KMS-11 (cell line): ENCODE results near the gene CERS6.
"Not testable (repeated sequence)": the region's sequence is repeated elsewhere in the genome, so short reads cannot be mapped to it uniquely, and the experiment has no call there.

ENCODE experiments used
- H2AFZ ChIP-seq: fragments of 200-600 bp; sonication (generic); 2 replicates; pipeline ENCODE4 v1.6.1; 2016; ENCODE audit warnings: antibody characterized with exemption, mixed run types, low read depth
- H3K27ac ChIP-seq: fragments of 200-600 bp; sonication (generic); 2 replicates; pipeline ENCODE4 v1.6.1; 2016; ENCODE audit warnings: mild to moderate bottlenecking, mixed run types
- H3K27me3 ChIP-seq: fragments of 200-600 bp; sonication (generic); 2 replicates; pipeline ENCODE4 v1.6.1; 2017; ENCODE audit warnings: mild to moderate bottlenecking, low read depth, mixed run types, moderate library complexity; ENCODE audit not compliant: insufficient read depth
- H3K36me3 ChIP-seq: fragments of 200-600 bp; sonication (generic); 2 replicates; pipeline ENCODE4 v1.6.1; 2017; ENCODE audit warnings: mild to moderate bottlenecking, mixed run types; ENCODE audit not compliant: insufficient read depth
- H3K4me1 ChIP-seq: fragments of 200-600 bp; sonication (generic); 2 replicates; pipeline ENCODE4 v1.6.1; 2016; ENCODE audit warnings: mild to moderate bottlenecking, low read depth, mixed run types; ENCODE audit not compliant: poor library complexity, severe bottlenecking
- H3K4me2 ChIP-seq: fragments of 200-600 bp; sonication (generic); 2 replicates; pipeline ENCODE4 v1.7.0; 2016; ENCODE audit warnings: mild to moderate bottlenecking, mixed run types
- H3K4me3 ChIP-seq: fragments of 200-600 bp; sonication (generic); IDR thresholded peaks from 2 replicates; pipeline ENCODE4 v1.6.1; 2017; ENCODE audit warnings: low read depth, low read length, mixed read lengths; ENCODE audit not compliant: insufficient read depth
- H3K79me2 ChIP-seq: fragments of 200-600 bp; sonication (generic); 2 replicates; pipeline ENCODE4 v1.6.1; 2016; ENCODE audit warnings: low read depth, mixed run types; ENCODE audit not compliant: insufficient read depth
- H3K9ac ChIP-seq: fragments of 200-600 bp; sonication (generic); 2 replicates; pipeline ENCODE4 v1.6.1; 2016; ENCODE audit warnings: mild to moderate bottlenecking, mixed run types
- H4K20me1 ChIP-seq: fragments of 200-600 bp; sonication (generic); 2 replicates; pipeline ENCODE4 v1.6.1; 2016; ENCODE audit warnings: mild to moderate bottlenecking, mixed run types; ENCODE audit not compliant: insufficient read depth
- CTCF ChIP-seq: fragments of 200-600 bp; sonication (generic); conservative IDR thresholded peaks from 2 replicates; pipeline ENCODE4 v1.6.1; 2017; ENCODE audit warnings: low read depth, mild to moderate bottlenecking, antibody characterized with exemption, low read length, moderate library complexity, mixed read lengths

CERS6 gene

DNA sequence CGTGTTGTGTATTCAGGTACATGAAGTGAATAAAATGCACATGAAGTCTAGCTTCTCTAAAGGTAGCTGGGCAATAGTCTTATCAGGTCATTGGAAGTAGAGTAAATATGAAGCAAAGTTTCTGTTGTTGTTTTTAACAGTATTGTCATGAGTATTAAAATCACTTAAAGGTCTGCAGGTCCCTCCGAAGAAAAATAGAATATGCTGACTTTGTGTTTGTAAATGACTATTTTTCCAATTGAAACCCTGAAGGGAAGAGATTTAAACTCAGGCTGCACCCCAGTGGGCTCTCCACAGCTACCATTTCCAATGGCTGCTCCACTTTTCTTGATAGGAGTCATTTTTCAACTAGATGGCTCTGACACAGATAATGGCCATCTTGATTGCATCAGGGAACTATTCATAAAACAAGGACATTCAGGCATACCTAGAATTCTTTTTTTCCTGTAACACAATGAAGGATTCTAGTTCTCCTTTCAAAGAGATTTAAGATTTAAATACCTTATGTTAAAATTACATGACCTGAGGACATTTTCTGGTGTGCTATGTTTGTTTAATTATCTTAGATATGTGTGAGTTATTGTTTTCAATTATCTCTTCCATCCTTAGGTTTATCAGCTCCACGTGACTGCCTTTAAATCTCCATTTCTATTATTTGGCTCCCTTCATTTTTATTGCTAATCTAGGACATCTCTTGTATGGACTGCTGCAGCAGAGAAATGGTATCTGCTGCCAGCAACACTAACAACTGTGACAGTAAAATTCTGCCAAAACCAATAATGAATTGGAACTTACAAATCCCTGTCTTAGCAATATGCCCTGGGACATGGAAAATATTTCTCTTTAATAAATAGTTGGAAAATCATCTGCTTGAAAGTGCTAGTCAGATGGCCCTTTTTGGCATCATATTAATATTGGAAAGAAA, 197.2 kb downstream of the CERS6 start:
- H3K4me2 ChIP-seq: no peak overlapping the region
- H3K79me2 ChIP-seq: no peaks in the 10 kb centered on the region
- H3K36me3 ChIP-seq: no peaks in the 10 kb centered on the region

GRCh38 chr2:168654705-168655104, 198.6 kb downstream of the CERS6 start:
- H4K20me1 ChIP-seq: no peaks in the 10 kb centered on the region
- H3K27me3 ChIP-seq: no peaks in the 10 kb centered on the region
- H3K4me3 ChIP-seq: no peak overlapping the region
- H3K4me2 ChIP-seq: no peak overlapping the region
- H3K36me3 ChIP-seq: no peaks in the 10 kb centered on the region
- H2AFZ ChIP-seq: no peak overlapping the region
- no peaks in the 10 kb centered on the region for H3K79me2 ChIP-seq
- no peak for TF ChIP-seq CTCF
- H3K4me1 ChIP-seq: no peaks in the 10 kb centered on the region
- H3K27ac ChIP-seq: no peak overlapping the region
- H3K9ac ChIP-seq: no peak overlapping the region

More for the DNA sequence above, 197.2 kb downstream of the CERS6 start:
- no peaks in the 10 kb centered on the region for H3K4me1 ChIP-seq
- no peaks in the 10 kb centered on the region for H3K27me3 ChIP-seq
- H3K9ac ChIP-seq: no peak overlapping the region
- H2AFZ ChIP-seq: no peak overlapping the region
- no peak overlapping the region for H3K27ac ChIP-seq
- H4K20me1 ChIP-seq: no peaks in the 10 kb centered on the region
- no peak for TF ChIP-seq CTCF
- no peak overlapping the region for H3K4me3 ChIP-seq

GRCh38 chr2:168655207-168655606, 199.1 kb downstream of the CERS6 start:
- no peak for TF ChIP-seq CTCF
- H2AFZ ChIP-seq: no peak overlapping the region
- H3K9ac ChIP-seq: no peak overlapping the region
- H3K79me2 ChIP-seq: no peaks in the 10 kb centered on the region
- no peaks in the 10 kb centered on the region for H3K27me3 ChIP-seq
- no peaks in the 10 kb centered on the region for H3K36me3 ChIP-seq
- H3K4me2 ChIP-seq: no peak overlapping the region
- H4K20me1 ChIP-seq: no peaks in the 10 kb centered on the region
- no peak overlapping the region for H3K4me3 ChIP-seq
- no peaks in the 10 kb centered on the region for H3K4me1 ChIP-seq
- no peak overlapping the region for H3K27ac ChIP-seq

GRCh38 chr2:168657378-168657777, 201.3 kb downstream of the CERS6 start:
- H3K9ac ChIP-seq, H4K20me1 ChIP-seq, H3K27ac ChIP-seq, H3K27me3 ChIP-seq, H3K36me3 ChIP-seq, H2AFZ ChIP-seq, H3K4me1 ChIP-seq, H3K4me3 ChIP-seq, H3K4me2 ChIP-seq, H3K79me2 ChIP-seq: not testable (repeated sequence)

DNA sequence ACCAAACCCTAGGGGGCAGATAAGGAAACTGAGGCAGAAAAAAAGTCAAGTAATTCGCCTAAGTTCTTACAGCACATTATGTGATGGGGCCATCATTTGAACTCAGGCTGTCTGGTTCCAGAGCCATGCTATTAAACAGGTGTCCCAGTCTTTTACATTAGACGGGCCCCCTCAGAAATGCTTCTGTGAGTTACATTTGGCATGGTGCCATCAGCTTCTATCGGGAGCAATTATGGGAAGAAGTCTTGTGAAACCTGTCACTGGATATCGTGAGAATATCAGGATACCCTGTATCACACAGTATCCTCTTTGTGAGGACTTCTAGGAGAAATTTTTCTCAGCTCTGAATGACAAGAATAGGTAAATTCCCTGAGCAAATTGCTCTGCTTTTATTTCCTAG, 202.6 kb downstream of the CERS6 start:
- TF ChIP-seq CTCF: no peak
- H3K4me3 ChIP-seq: no peak overlapping the region
- H3K79me2 ChIP-seq: no peaks in the 10 kb centered on the region
- no peak overlapping the region for H3K4me2 ChIP-seq
- H3K36me3 ChIP-seq: no peaks in the 10 kb centered on the region
- H3K4me1 ChIP-seq: no peaks in the 10 kb centered on the region
- no peak overlapping the region for H3K9ac ChIP-seq
- no peak overlapping the region for H2AFZ ChIP-seq
- H4K20me1 ChIP-seq: no peaks in the 10 kb centered on the region
- no peak overlapping the region for H3K27ac ChIP-seq
- no peaks in the 10 kb centered on the region for H3K27me3 ChIP-seq
